A549 treated with dexamethasone at 1 μM for 4 hours (cell line): ENCODE results near the gene KCNJ4. TPM values are rescaled to one million over a fixed set of nuclear protein-coding genes. Genes with fewer than 3 reads are reported as not detected.

Experiments
- total RNA-seq: library from RNA; stranded (reverse); fragments of 200-300 nt; extraction: Qiagen RNA extraction; gene quantifications from 5 replicates; pipeline ENCODE4 v1.2.3, GENCODE V29; 2022

Gene KCNJ4
- 0.72 to 1.2 TPM (median 0.81 TPM) in 5 replicates for total RNA-seq

DNA sequence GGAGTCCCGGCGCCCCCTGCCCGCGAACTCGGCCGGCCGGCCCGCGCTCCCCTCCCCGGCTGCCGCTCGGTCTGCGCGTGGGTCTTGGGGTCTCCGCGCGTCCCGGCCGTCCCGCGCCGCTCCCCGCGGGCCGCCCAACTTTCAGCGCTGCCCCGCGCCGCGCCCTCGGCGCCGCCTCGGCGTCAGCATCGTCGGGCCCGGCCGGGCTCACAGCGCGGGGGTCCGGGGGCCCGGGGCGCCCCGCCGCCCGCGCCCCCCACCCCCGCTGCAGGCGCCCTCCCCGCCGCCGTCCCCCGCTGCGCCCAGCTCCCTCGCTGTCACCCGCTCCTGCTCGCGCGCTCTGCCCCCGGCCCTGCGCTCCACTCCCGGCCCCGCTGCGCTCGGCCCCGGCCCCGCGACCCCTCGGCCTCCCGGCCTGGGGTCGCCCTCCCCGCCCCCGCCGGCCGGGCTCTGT, at the start of gene KCNJ4:
Gene KCNJ4 (minus strand): TSS at position 124 of the 454 bp plus-strand sequence. CDS start 27,067 bp downstream, outside the sequence.

GRCh38 chr22:38467904-38468442, 13.0 kb upstream of the KCNJ4 start, which contains the start of gene KDELR3:
Gene KDELR3 (plus strand): TSS chr22:38468096. CDS start chr22:38468234, 138 bp downstream.

Other genes with a start within 250 kb of the KCNJ4 start
- gene TMEM184B, start 182.2 kb downstream of the KCNJ4 start, total RNA-seq, result 39.6 to 65.7 TPM (median 63.2 TPM) in 5 replicates
- 83.4 to 109 TPM (median 102 TPM) in 5 replicates for gene CSNK1E, start 137.8 kb downstream of the KCNJ4 start, total RNA-seq
- 19.3 to 21.4 TPM (median 20.7 TPM) in 5 replicates for gene KDELR3, start 12.9 kb upstream of the KCNJ4 start, total RNA-seq
- 77.5 to 121 TPM (median 113 TPM) in 5 replicates for gene DDX17, start 51.1 kb upstream of the KCNJ4 start, total RNA-seq
- gene DMC1, start 115.0 kb upstream of the KCNJ4 start, total RNA-seq, result 3.1 to 5.8 TPM (median 3.4 TPM) in 5 replicates
- gene FAM227A, start 201.2 kb upstream of the KCNJ4 start, total RNA-seq, result 0.47 to 0.68 TPM (median 0.62 TPM) in 5 replicates
- 14.6 to 16.1 TPM (median 15.0 TPM) in 5 replicates for gene CBY1, start 201.4 kb upstream of the KCNJ4 start, total RNA-seq
- 67.2 to 88.7 TPM (median 77.4 TPM) in 5 replicates for gene TOMM22, start 226.8 kb upstream of the KCNJ4 start, total RNA-seq
- 27.5 to 32.6 TPM (median 31.2 TPM) in 5 replicates for gene JOSD1, start 245.7 kb upstream of the KCNJ4 start, total RNA-seq